ENCODE measurements around the gene ATP11A. TPM values are rescaled to one million over a fixed set of nuclear protein-coding genes. Genes with fewer than 3 reads are reported as not detected.

ATP11A gene
- total RNA-seq, 1 donor from 2014 or later: 114 TPM

- DNase-seq (ENCODE audit: low spot score in 2 of 2, unreplicated experiment in 2 of 2): no peak
- peaks cover 5% of the 10 kb centered on the region for H3K36me3 Mint-ChIP-seq
- TF ChIP-seq CTCF (IDR thresholded peaks at IDR 0.05; ENCODE audit: unreplicated experiment): no peak
- H3K9me3 Mint-ChIP-seq: no peaks in the 10 kb centered on the region
- H3K27me3 Mint-ChIP-seq (ENCODE audit: low read depth): no peaks in the 10 kb centered on the region
- H3K27ac Mint-ChIP-seq: no peak overlapping the region
- H3K4me3 Mint-ChIP-seq: no peak overlapping the region
- peaks cover 46% of the 10 kb centered on the region for H3K4me1 Mint-ChIP-seq
These were observed 10.6 kb downstream of the ATP11A start for GRCh38 chr13:112700291-112701060.

GRCh38 chr13:112702341-112702985, 12.6 kb downstream of the ATP11A start:
- peaks cover 52% of the 10 kb centered on the region for H3K4me1 Mint-ChIP-seq
- H3K36me3 Mint-ChIP-seq: peaks cover 5% of the 10 kb centered on the region
- no peaks in the 10 kb centered on the region for H3K9me3 Mint-ChIP-seq
- H3K27ac Mint-ChIP-seq: peak overlapping the region; percentile 70
- H3K27me3 Mint-ChIP-seq (ENCODE audit: low read depth): no peaks in the 10 kb centered on the region
- TF ChIP-seq CTCF (IDR thresholded peaks at IDR 0.05; ENCODE audit: unreplicated experiment): no peak
- no peak overlapping the region for H3K4me3 Mint-ChIP-seq
- DNase-seq (ENCODE audit: low spot score in 2 of 2, unreplicated experiment in 2 of 2): no peak

GRCh38 chr13:112702986-112703379, 13.1 kb downstream of the ATP11A start:
- no peak for TF ChIP-seq CTCF (IDR thresholded peaks at IDR 0.05; ENCODE audit: unreplicated experiment)
- Mint-ChIP-seq H3K4me1 (peaks cover 49% of the 10 kb centered on the region), H3K27ac (peak overlapping the region; percentile 70), H3K27me3 (ENCODE audit: low read depth) (no peaks in the 10 kb centered on the region), H3K4me3 (no peak overlapping the region), H3K9me3 (no peaks in the 10 kb centered on the region), H3K36me3 (peaks cover 1% of the 10 kb centered on the region)
- no peak for DNase-seq (ENCODE audit: low spot score in 2 of 2, unreplicated experiment in 2 of 2)

GRCh38 chr13:112703449-112704284, 13.8 kb downstream of the ATP11A start:
- no peak for DNase-seq (ENCODE audit: low spot score in 2 of 2, unreplicated experiment in 2 of 2)
- H3K4me1 Mint-ChIP-seq: peaks cover 49% of the 10 kb centered on the region
- H3K36me3 Mint-ChIP-seq: no peaks in the 10 kb centered on the region
- TF ChIP-seq CTCF (IDR thresholded peaks at IDR 0.05; ENCODE audit: unreplicated experiment): no peak
- H3K9me3 Mint-ChIP-seq: no peaks in the 10 kb centered on the region
- H3K27me3 Mint-ChIP-seq (ENCODE audit: low read depth): no peaks in the 10 kb centered on the region
- H3K27ac Mint-ChIP-seq: peak overlapping the region; percentile 83
- no peak overlapping the region for H3K4me3 Mint-ChIP-seq

- Mint-ChIP-seq H3K4me1 (peaks cover 54% of the 10 kb centered on the region), H3K27ac (peak overlapping the region; percentile 83), H3K9me3 (no peaks in the 10 kb centered on the region), H3K4me3 (no peak overlapping the region), H3K27me3 (ENCODE audit: low read depth) (no peaks in the 10 kb centered on the region), H3K36me3 (no peaks in the 10 kb centered on the region)
- DNase-seq (ENCODE audit: low spot score in 2 of 2, unreplicated experiment in 2 of 2): no peak
- TF ChIP-seq CTCF (IDR thresholded peaks at IDR 0.05; ENCODE audit: unreplicated experiment): no peak
These were observed 14.7 kb downstream of the ATP11A start for GRCh38 chr13:112704308-112705145.
